IPS-18c (cell line): ENCODE data around the gene MAP2K5.
"Not testable (repeated sequence)": the region's sequence is repeated elsewhere in the genome, so short reads cannot be mapped to it uniquely, and the experiment has no call there.

Experiments
- H3K4me3 ChIP-seq: 2 replicates; pipeline ENCODE4 v1.7.0; 2013; ENCODE audit warnings: low read depth, mild to moderate bottlenecking, low read length, moderate library complexity; ENCODE audit not compliant: insufficient read depth
- H3K9me3 ChIP-seq: one replicate; pipeline ENCODE4 v1.6.1; 2013; ENCODE audit warnings: mild to moderate bottlenecking, low read length, moderate library complexity; ENCODE audit not compliant: control insufficient read depth, insufficient read depth

The MAP2K5 gene

GRCh38 chr15:67607959-67608637, 65.6 kb downstream of the MAP2K5 start:
- H3K9me3 ChIP-seq = no peaks in the 10 kb centered on the region
- no peak overlapping the region for H3K4me3 ChIP-seq

- no peak overlapping the region for H3K4me3 ChIP-seq
These were observed 66.1 kb downstream of the MAP2K5 start for GRCh38 chr15:67608638-67608959.

GRCh38 chr15:67611370-67612369, 69.2 kb downstream of the MAP2K5 start:
- no peaks in the 10 kb centered on the region for H3K9me3 ChIP-seq
- H3K4me3 ChIP-seq = no peak overlapping the region

More at GRCh38 chr15:67608638-67608959, 66.1 kb downstream of the MAP2K5 start:
- H3K9me3 ChIP-seq = no peaks in the 10 kb centered on the region

- H3K9me3 ChIP-seq = no peaks in the 10 kb centered on the region
- no peak overlapping the region for H3K4me3 ChIP-seq
These were observed 70.7 kb downstream of the MAP2K5 start for GRCh38 chr15:67613211-67613610.

GRCh38 chr15:67613708-67614107, 71.2 kb downstream of the MAP2K5 start:
- no peak overlapping the region for H3K4me3 ChIP-seq
- no peaks in the 10 kb centered on the region for H3K9me3 ChIP-seq

- H3K4me3 ChIP-seq, H3K9me3 ChIP-seq: not testable (repeated sequence)
These were observed 72.6 kb downstream of the MAP2K5 start for GRCh38 chr15:67615131-67615534.

- no peaks in the 10 kb centered on the region for H3K9me3 ChIP-seq
- H3K4me3 ChIP-seq = no peak overlapping the region
These were observed 75.8 kb downstream of the MAP2K5 start for GRCh38 chr15:67618297-67618696.

- no peaks in the 10 kb centered on the region for H3K9me3 ChIP-seq
- H3K4me3 ChIP-seq = no peak overlapping the region
These were observed 79.6 kb downstream of the MAP2K5 start for GRCh38 chr15:67622110-67622509.

- Histone ChIP-seq H3K9me3 (no peaks in the 10 kb centered on the region), H3K4me3 (no peak overlapping the region)
These were observed 89.8 kb downstream of the MAP2K5 start for GRCh38 chr15:67632261-67632660.

- not testable (repeated sequence) for H3K9me3 ChIP-seq, H3K4me3 ChIP-seq
These were observed 93.4 kb downstream of the MAP2K5 start for GRCh38 chr15:67635950-67636349.

GRCh38 chr15:67639591-67639990, 97.1 kb downstream of the MAP2K5 start:
- Histone ChIP-seq H3K4me3 (no peak overlapping the region), H3K9me3 (no peaks in the 10 kb centered on the region)

GRCh38 chr15:67641453-67641852, 99.0 kb downstream of the MAP2K5 start:
- Histone ChIP-seq H3K9me3 (no peaks in the 10 kb centered on the region), H3K4me3 (no peak overlapping the region)

GRCh38 chr15:67646847-67647246, 104.3 kb downstream of the MAP2K5 start:
- Histone ChIP-seq H3K9me3 (no peaks in the 10 kb centered on the region), H3K4me3 (no peak overlapping the region)

- Histone ChIP-seq H3K9me3 (no peaks in the 10 kb centered on the region), H3K4me3 (no peak overlapping the region)
These were observed 110.1 kb downstream of the MAP2K5 start for GRCh38 chr15:67652586-67652985.

GRCh38 chr15:67660446-67660845, 117.9 kb downstream of the MAP2K5 start:
- no peak overlapping the region for H3K4me3 ChIP-seq
- no peaks in the 10 kb centered on the region for H3K9me3 ChIP-seq

GRCh38 chr15:67660874-67661606, 118.5 kb downstream of the MAP2K5 start:
- no peaks in the 10 kb centered on the region for H3K9me3 ChIP-seq
- no peak overlapping the region for H3K4me3 ChIP-seq

- no peaks in the 10 kb centered on the region for H3K9me3 ChIP-seq
- no peak overlapping the region for H3K4me3 ChIP-seq
These were observed 128.3 kb downstream of the MAP2K5 start for GRCh38 chr15:67670647-67671305.
